IMR-90 (cell line): ENCODE measurements around the gene TRIM17. TPM values are rescaled to one million over a fixed set of nuclear protein-coding genes. Genes with fewer than 3 reads are reported as not detected.

ENCODE experiments used
- ATAC-seq: fragments of 200-7000 bp; cut with Tn5 transposase; 2 replicates; pipeline ENCODE4 v1.9.1; 2020; ENCODE audit warnings: low read depth, mild to moderate bottlenecking, moderate library complexity
- BruUV-seq: library from RNA; stranded (reverse); fragments of 400-500 nt; replicated peaks from 2 replicates; lab custom pipeline; 2021; lab: Mats Ljungman, UMichigan
- CTCF ChIA-PET: fragments of 300-600 bp; formaldehyde crosslinking; extraction: SDS; loops from one replicate; lab custom pipeline; 2021; ENCODE audit warnings: antibody characterized with exemption; lab: Yijun Ruan, JAX
- POLR2A ChIA-PET: fragments of 300-600 bp; sonication (Branson Sonifier 250); formaldehyde crosslinking; loops from one replicate; lab custom pipeline; 2022; ENCODE audit warnings: antibody characterized with exemption; ENCODE audit not compliant: unreplicated experiment; lab: Charles Lee
- DNase-seq: peaks from one replicate; pipeline ENCODE4 v3.0.0; 2013
- H2AFZ ChIP-seq: replicated peaks from 2 replicates; pipeline ENCODE3; 2013; ENCODE audit warnings: low read length, mild to moderate bottlenecking; ENCODE audit not compliant: poor library complexity
- H2AK5ac ChIP-seq: 2 replicates; pipeline ENCODE4 v1.6.1; 2013; ENCODE audit warnings: low read depth, low read length, inconsistent platforms
- H2AK9ac ChIP-seq: replicated peaks from 2 replicates; pipeline ENCODE3; 2013; ENCODE audit warnings: mild to moderate bottlenecking, low read depth, low read length, moderate library complexity; ENCODE audit not compliant: poor library complexity
- H2BK120ac ChIP-seq: 2 replicates; pipeline ENCODE4 v1.6.1; 2013; ENCODE audit warnings: low read depth, low read length, inconsistent platforms
- H2BK15ac ChIP-seq: 3 replicates; pipeline ENCODE4 v1.6.1; 2013; ENCODE audit warnings: low read depth, low read length, inconsistent platforms
- H2BK20ac ChIP-seq: 2 replicates; pipeline ENCODE4 v1.6.1; 2013; ENCODE audit warnings: low read depth, mild to moderate bottlenecking, inconsistent platforms, low read length, moderate library complexity
- H2BK5ac ChIP-seq: 2 replicates; pipeline ENCODE4 v1.6.1; 2013; ENCODE audit warnings: mild to moderate bottlenecking, low read depth, low read length, inconsistent platforms; ENCODE audit not compliant: poor library complexity, severe bottlenecking
- H3K14ac ChIP-seq: replicated peaks from 2 replicates; pipeline ENCODE4 v1.6.1; 2013; ENCODE audit warnings: low read depth, low read length, inconsistent platforms
- H3K18ac ChIP-seq: 2 replicates; pipeline ENCODE4 v1.6.1; 2013; ENCODE audit warnings: low read depth, low read length, control low read depth
- H3K23ac ChIP-seq: 2 replicates; pipeline ENCODE4 v1.6.1; 2013; ENCODE audit warnings: low read depth, low read length, inconsistent platforms
- H3K27ac ChIP-seq: 2 replicates; pipeline ENCODE4 v1.5.1; 2013; ENCODE audit warnings: mild to moderate bottlenecking, control low read depth, low read length; ENCODE audit not compliant: insufficient read depth
- H3K27me3 ChIP-seq: 2 replicates; pipeline ENCODE4 v1.6.1; 2013; ENCODE audit warnings: low read length; ENCODE audit not compliant: control insufficient read depth, insufficient read depth
- H3K36me3 ChIP-seq: 2 replicates; pipeline ENCODE4 v1.6.1; 2013; ENCODE audit warnings: low read length, mixed read lengths; ENCODE audit not compliant: control insufficient read depth, insufficient read depth
- H3K4ac ChIP-seq: 2 replicates; pipeline ENCODE4 v1.6.1; 2013; ENCODE audit warnings: low read depth, low read length, inconsistent platforms
- H3K4me1 ChIP-seq: 2 replicates; pipeline ENCODE4 v1.6.1; 2013; ENCODE audit warnings: low read length, mixed read lengths; ENCODE audit not compliant: control insufficient read depth, insufficient read depth
- H3K4me2 ChIP-seq: 2 replicates; pipeline ENCODE4 v1.6.1; 2013; ENCODE audit warnings: low read depth, mild to moderate bottlenecking, control low read depth, low read length, moderate library complexity
- H3K4me3 ChIP-seq: 2 replicates; pipeline ENCODE4 v1.5.1; 2013; ENCODE audit warnings: low read depth, mild to moderate bottlenecking, control low read depth, low read length, moderate library complexity; ENCODE audit not compliant: insufficient read depth
- H3K56ac ChIP-seq: 2 replicates; pipeline ENCODE4 v1.6.1; 2013; ENCODE audit warnings: low read length, inconsistent platforms; ENCODE audit not compliant: insufficient read depth; ENCODE audit errors: extremely low read depth
- H3K79me1 ChIP-seq, 2 experiments: 2 replicates each; pipeline ENCODE4 v1.6.1; 2013; ENCODE audit warnings: low read length in 2 of 2, inconsistent platforms in 1 of 2, low read depth in 1 of 2
- H3K9ac ChIP-seq: 2 replicates; pipeline ENCODE4 v1.6.1; 2013; ENCODE audit warnings: low read depth, low read length, control low read depth
- H3K9me1 ChIP-seq: 2 replicates; pipeline ENCODE4 v1.6.1; 2013; ENCODE audit warnings: low read length, inconsistent platforms; ENCODE audit not compliant: insufficient read depth
- H3K9me3 ChIP-seq: 2 replicates; pipeline ENCODE4 v1.6.1; 2013; ENCODE audit warnings: low read length; ENCODE audit not compliant: control insufficient read depth, insufficient read depth
- H4K20me1 ChIP-seq: 2 replicates; pipeline ENCODE4 v1.6.1; 2013; ENCODE audit warnings: low read length, inconsistent platforms; ENCODE audit not compliant: insufficient read depth
- H4K5ac ChIP-seq: 2 replicates; pipeline ENCODE4 v1.6.1; 2013; ENCODE audit warnings: mild to moderate bottlenecking, low read depth, low read length, control low read depth
- H4K8ac ChIP-seq, 2 experiments: 2 replicates each; pipeline ENCODE4 v1.6.1; 2013; ENCODE audit warnings: low read depth in 2 of 2, low read length in 2 of 2, control low read depth in 1 of 2, inconsistent platforms in 1 of 2
- H4K91ac ChIP-seq: 2 replicates; pipeline ENCODE4 v1.6.1; 2013; ENCODE audit warnings: low read depth, low read length, inconsistent platforms; ENCODE audit not compliant: insufficient read depth
- BHLHE40 ChIP-seq: fragments of 150-350 bp; IDR thresholded peaks from 2 replicates; pipeline ENCODE4 v1.6.1; 2016; ENCODE audit warnings: mild to moderate bottlenecking, low read depth, low read length
- CEBPB ChIP-seq: IDR thresholded peaks from 2 replicates; pipeline ENCODE4 v1.6.1; 2012; ENCODE audit warnings: low read depth, low read length, improper control_type of control experiment
- FOS ChIP-seq: fragments of 150-350 bp; IDR thresholded peaks from 2 replicates; pipeline ENCODE4 v1.6.1; 2016; ENCODE audit warnings: low read depth, low read length
- MAFK ChIP-seq: IDR thresholded peaks from 2 replicates; pipeline ENCODE4 v1.6.1; 2012; ENCODE audit warnings: low read depth, low read length, improper control_type of control experiment
- MAZ ChIP-seq: IDR thresholded peaks from 2 replicates; pipeline ENCODE4 v1.6.1; 2012; ENCODE audit warnings: low read depth, mild to moderate bottlenecking, low read length, improper control_type of control experiment, moderate library complexity, borderline replicate concordance
- MXI1 ChIP-seq: IDR thresholded peaks from 2 replicates; pipeline ENCODE4 v1.6.1; 2012; ENCODE audit warnings: low read depth, mild to moderate bottlenecking, low read length, moderate library complexity, borderline replicate concordance
- NFE2L2 ChIP-seq: fragments of 150-350 bp; IDR thresholded peaks from 2 replicates; pipeline ENCODE4 v1.6.1; 2016; ENCODE audit warnings: low read depth, mild to moderate bottlenecking, low read length
- RAD21 ChIP-seq: IDR thresholded peaks from 2 replicates; pipeline ENCODE4 v1.6.1; 2012; ENCODE audit warnings: low read length, improper control_type of control experiment
- RFX5 ChIP-seq: IDR thresholded peaks from 2 replicates; pipeline ENCODE4 v1.8.0; 2012; ENCODE audit warnings: low read depth, mild to moderate bottlenecking, low read length, moderate library complexity
- WGBS, 2 experiments: methylation state at CpG; one replicate each; pipeline versions ENCODE4 v1.1.5 to v1.1.7; 2013; ENCODE audit warnings: missing lambda C conversion rate in 2 of 2; ENCODE audit not compliant: insufficient read length in 1 of 2; ENCODE audit errors: extremely low coverage in 2 of 2; 5-methylcytosine and 5-hydroxymethylcytosine counted together
- dilution Hi-C: fragments of 300-500 bp; cut with HindIII; formaldehyde crosslinking; loops from one replicate; pipeline ENCODE4 v1.14.3; 2018; ENCODE audit warnings: low sequenced_read_pairs; ENCODE audit not compliant: unreplicated experiment
- in situ Hi-C: fragments of 300-500 bp; cut with MboI; formaldehyde crosslinking; loops from 3 replicates; pipeline ENCODE4 v1.14.3; 2019; ENCODE audit warnings: low sequenced_read_pairs, inconsistent platforms, mixed read lengths
- intact Hi-C: fragments of 100-400 bp; cut with micrococcal nuclease; formaldehyde crosslinking; loops from 2 replicates; pipeline ENCODE4 v1.10.0; 2022
- polyA plus RNA-seq, 3 experiments: library from polyadenylated mRNA; depleted of rRNA; stranded (reverse); fragments of >200 nt; gene quantifications; 2 replicates each; pipeline ENCODE4 v1.2.3, GENCODE V29; 2012; ENCODE audit warnings: low replicate concordance in 1 of 3
- total RNA-seq: library from RNA; depleted of rRNA; stranded (reverse); fragments of >200 nt; gene quantifications from 2 replicates; pipeline ENCODE4 v1.2.3, GENCODE V29; 2012

TRIM17 gene
- total and polyA plus RNA-seq, 2 of the 4 experiments (the other 2 are of a cell fraction): 0.39 TPM; not detected in 1

DNA sequence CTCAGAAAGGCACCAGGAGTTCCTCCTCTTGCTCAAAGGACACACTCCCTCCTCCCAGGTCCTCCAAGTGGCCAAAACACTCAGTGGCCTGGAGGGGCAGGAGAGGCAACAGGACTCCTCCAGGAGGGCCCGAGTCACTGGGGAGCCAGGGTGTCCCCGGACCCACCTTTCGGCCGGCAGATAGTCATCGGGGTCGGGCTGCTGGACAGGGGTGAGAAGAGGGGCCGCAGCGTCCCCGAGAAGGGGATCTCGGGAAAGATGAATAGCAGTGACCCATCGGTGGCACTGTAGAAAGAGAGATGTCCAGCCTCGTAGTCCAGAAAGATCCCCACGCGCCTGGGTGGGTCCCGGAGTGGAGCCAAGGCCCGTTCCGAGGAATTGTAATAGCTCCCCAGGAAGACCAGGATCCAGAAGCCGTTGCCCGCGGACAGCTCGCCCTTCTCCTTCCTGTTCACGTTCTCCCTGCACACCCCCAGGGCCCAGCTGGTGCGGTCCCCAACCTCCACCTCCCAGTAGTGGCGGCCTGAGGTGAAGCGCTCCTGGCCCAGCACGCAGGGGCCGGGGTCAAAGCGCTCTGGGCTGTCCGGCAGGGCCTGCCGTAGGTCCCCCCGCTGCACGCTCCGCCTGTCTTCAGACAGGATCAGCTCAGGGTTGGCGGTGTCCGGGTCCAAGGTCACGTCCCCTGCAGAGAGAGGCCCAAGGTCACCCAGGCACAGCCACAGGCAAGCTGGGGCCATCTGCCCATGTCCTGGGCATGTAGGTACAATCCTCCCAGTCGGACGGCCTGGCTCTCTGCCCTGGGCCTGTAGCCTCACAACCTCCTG lies 21.9 kb downstream of the TRIM17 start:
- H3K9me3 ChIP-seq: no peaks in the 10 kb centered on the region
- H3K4me1 ChIP-seq: peaks cover 20% of the 10 kb centered on the region
- ChIA-PET POLR2A (no interaction called here), CTCF (no interaction called here)
- H4K20me1 ChIP-seq: peaks cover 20% of the 10 kb centered on the region; the same call in 1 of the 2 replicates
- no peak overlapping the region for H3K18ac ChIP-seq
- H3K4me2 ChIP-seq: no peak overlapping the region
- no peak overlapping the region for H2AK9ac ChIP-seq
- no peak overlapping the region for H2AFZ ChIP-seq
- in situ Hi-C loops (no loop called here), intact Hi-C loops (loop anchor here (5.0 kb wide), 2 partner anchors 167 to 262 kb away; no protein-coding TSS in a partner anchor), dilution Hi-C loops (no loop called here)
- no peak overlapping the region for H3K14ac ChIP-seq
- WGBS, 2 experiments: 100% methylated on average over 15 of the region's 38 CpGs; no CpG with 5 or more reads in 1 of the 2 experiments
- TF ChIP-seq NFE2L2: no peak
- TF ChIP-seq MXI1: no peak
- TF ChIP-seq CEBPB: no peak
- no peak for TF ChIP-seq BHLHE40
- TF ChIP-seq RFX5: no peak
- no peak for TF ChIP-seq RAD21
- TF ChIP-seq MAZ: no peak
- TF ChIP-seq FOS: no peak
- TF ChIP-seq MAFK: no peak
- DNase-seq (no peak), ATAC-seq (no peak)
- no peak overlapping the region for H3K9ac ChIP-seq
- H4K91ac ChIP-seq: no peak overlapping the region
- no TSS peak for BruUV-seq
- no peak overlapping the region for H2BK120ac ChIP-seq
- no peak overlapping the region for H3K56ac ChIP-seq
- H2BK20ac ChIP-seq: no peak overlapping the region
- no peak overlapping the region for H2BK5ac ChIP-seq
- no peaks in the 10 kb centered on the region for H3K27me3 ChIP-seq
- no peak overlapping the region for H3K27ac ChIP-seq
- H2BK15ac ChIP-seq: no peak overlapping the region
- H3K36me3 ChIP-seq: peaks cover 46% of the 10 kb centered on the region
- H3K23ac ChIP-seq: no peak overlapping the region
- no peak overlapping the region for H4K5ac ChIP-seq
- no peak overlapping the region for H3K4ac ChIP-seq
- peaks cover 8% of the 10 kb centered on the region; the same call in 1 of the 2 replicates for H3K9me1 ChIP-seq
- H2AK5ac ChIP-seq: no peak overlapping the region
- H3K4me3 ChIP-seq: no peak overlapping the region
- H3K79me1 ChIP-seq: peaks cover 4 to 37% of the 10 kb centered on the region in 2 experiments
- H4K8ac ChIP-seq: no peak overlapping the region
